ENCODE results near the gene ECE1.
A peak's percentile ranks its signal among the peaks of the same experiment; 100 is the strongest.
"Not testable (repeated sequence)": the region's sequence is repeated elsewhere in the genome, so short reads cannot be mapped to it uniquely, and the experiment has no call there.

ECE1 gene

GRCh38 chr1:21216835-21217811 is 73.1 kb downstream of the ECE1 start:
- peak; percentile 70 for DNase-seq

DNA sequence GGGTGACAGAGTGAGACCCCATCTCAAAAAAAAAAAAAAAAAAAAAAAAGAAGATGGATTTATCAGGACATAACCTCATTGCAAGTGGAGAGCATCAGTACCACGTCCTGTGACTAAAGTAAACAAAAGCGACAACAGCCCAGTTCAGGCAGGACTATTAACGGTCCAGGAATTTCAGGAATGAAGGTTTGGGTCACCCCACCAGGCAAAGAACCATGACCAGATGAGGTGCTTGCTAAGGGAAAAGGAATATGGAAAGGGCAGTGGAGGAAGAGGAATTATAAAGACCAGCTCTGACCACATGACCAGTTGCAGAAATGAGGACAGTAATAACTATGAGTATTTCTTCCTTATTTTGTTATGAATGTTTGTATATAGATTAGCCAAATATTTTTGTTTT is 78.1 kb downstream of the ECE1 start:
- no peak for DNase-seq

DNA sequence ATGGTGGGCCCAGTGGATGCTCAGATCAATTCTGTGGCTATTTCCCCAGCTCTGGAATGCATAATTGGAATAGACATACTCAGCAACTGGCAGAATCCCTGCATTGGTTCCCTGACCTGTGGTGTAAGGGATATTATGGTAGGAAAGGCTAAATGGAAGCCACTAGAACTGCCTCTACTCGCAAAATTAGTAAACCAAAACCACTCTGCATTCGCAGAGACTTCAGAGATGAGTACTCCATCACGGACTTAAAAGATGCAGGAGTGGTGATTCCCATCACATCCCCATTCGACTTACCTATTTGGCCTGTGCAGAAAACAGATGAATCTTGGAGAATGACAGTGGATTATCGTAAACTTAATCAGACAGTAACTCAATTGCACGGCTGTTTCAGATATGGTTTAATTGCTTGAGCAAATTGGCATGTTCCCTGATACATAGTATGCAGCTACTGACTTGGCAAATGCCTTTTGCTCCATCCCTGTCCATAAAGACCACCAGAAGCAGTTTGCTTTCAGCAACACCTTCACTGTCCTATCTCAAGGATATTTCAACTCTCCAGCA is 82.0 kb downstream of the ECE1 start:
- DNase-seq, result not testable (repeated sequence)

DNA sequence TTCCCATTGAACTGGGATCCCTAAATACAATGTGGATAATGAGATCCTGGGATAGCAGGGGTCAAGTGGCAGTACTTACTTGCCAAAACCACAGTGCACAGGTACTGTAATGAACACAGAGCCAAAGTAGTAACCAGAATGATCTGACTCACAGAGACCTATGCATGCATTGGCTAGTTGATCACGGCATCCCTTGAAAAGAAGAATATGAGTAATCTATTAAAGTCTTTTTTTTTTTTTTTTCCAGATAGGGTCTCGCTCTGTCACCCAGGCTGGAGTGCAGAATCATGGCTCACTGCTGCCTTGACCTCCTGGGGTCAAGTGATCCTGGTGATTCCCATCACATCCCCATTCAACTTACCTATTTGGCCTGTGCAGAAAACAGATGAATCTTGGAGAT is 84.1 kb downstream of the ECE1 start:
- DNase-seq, result no peak

DNA sequence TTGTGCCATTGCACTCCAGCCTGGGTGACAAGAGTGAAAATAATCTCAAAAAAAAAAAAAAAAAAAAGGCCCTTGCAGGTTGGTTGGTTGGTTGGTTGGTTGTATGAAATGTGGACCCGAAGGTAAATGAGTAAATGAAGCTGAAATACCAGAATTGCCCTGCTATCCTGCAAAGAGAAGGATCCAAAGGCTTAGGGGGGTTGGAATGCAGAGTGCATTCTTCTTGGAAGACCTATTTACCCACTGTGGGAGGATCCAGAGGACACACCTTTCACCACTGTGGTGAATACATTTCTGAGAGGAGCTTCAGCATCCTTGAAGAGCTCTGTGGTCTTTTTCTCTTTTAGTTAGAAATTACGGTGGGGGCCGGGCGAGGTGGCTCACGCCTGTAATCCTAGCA is 84.8 kb downstream of the ECE1 start:
- no peak for DNase-seq

- DNase-seq, result no peak
Measured at GRCh38 chr1:21201650-21202049, 88.6 kb downstream of the ECE1 start.

- not testable (repeated sequence) for DNase-seq
Measured at GRCh38 chr1:21201238-21201637, 89.0 kb downstream of the ECE1 start.

- no peak for DNase-seq
Measured at GRCh38 chr1:21200767-21201166, 89.5 kb downstream of the ECE1 start.

DNA sequence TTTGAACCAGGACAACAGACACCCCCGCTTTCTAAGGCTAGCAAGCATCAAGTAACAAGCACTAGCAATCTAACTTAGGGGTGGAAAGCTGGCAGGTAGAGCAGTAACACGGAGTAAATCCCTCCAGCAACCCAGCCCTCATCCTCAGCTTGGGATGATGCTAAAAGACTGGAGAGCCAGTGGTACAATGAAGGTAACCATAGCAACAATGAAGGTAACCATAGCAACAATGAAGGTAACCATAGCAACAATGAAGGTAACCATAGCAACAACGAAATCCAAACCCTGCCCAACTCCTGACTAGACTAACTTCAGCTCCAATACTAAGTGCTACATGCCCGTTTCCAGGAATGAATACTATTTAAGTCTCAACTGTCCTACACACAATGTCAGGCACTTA is 91.3 kb downstream of the ECE1 start:
- no peak for DNase-seq

GRCh38 chr1:21192871-21193270 is 97.4 kb downstream of the ECE1 start:
- DNase-seq, result no peak

DNA sequence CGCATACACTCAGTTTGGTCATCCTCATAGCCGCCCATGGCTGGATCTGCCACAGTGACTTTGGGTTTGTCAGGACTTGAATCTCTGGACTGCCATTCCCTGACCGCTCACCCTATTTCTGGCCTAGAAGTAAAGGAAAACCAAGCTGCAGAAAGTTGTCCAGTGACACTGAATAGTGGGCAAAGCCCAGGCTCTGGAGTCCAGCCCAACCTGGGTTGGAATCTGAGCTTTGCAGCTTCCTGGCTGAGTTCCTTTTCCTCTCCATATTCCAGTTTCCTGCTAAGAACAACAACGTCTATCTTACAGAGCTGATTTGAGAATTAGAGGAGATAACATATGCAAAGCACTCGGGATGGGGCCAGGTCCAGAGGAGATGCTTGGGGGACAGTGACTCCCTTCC is 98.0 kb downstream of the ECE1 start:
- no peak for DNase-seq

DNA sequence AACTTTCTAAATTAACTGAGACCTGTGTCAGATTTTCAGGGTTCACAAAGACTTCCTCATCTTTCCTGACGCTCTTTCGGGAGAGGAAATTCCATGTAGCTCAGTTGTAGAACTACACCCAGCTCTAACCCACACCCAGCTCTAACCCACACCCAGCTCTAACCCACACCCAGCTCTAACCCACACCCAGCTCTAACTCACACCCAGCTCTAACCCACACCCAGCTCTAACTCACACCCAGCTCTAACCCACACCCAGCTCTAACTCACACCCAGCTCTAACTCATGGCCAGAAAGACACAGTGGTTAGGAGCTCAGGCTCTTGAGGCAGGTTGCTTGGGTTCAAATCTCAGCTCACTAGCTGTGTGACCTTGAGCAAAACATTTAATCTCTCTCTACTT is 99.5 kb downstream of the ECE1 start:
- not testable (repeated sequence) for DNase-seq

- no peak for DNase-seq
Measured at GRCh38 chr1:21189906-21190500, 100.3 kb downstream of the ECE1 start.

- no peak for DNase-seq
Measured at GRCh38 chr1:21189421-21189820, 100.8 kb downstream of the ECE1 start.

GRCh38 chr1:21188235-21188634 is 102.0 kb downstream of the ECE1 start:
- DNase-seq, result no peak

- no peak for DNase-seq
Measured at GRCh38 chr1:21185221-21185731, 105.0 kb downstream of the ECE1 start.

DNA sequence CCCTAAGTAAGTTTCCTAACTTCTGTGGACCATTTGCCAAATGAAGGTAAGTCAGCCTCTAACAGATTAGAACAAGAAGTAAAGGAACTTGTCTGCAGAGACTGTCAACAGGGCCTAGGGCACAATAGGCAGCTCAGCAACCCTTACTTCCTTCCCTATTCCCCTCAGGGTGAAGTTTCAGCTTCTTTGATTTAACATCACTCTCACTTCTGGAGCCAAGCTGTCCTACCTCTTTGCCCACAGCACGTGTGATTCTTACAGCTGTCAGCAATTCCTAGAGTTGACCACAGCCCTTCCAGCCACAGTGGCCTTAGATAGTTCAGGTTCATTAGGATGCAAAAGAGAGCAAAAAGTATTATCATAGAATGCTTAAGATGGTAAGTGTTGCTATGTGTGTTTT is 106.0 kb downstream of the ECE1 start:
- DNase-seq, result no peak

GRCh38 chr1:21182181-21182731 is 108.0 kb downstream of the ECE1 start:
- no peak for DNase-seq

DNA sequence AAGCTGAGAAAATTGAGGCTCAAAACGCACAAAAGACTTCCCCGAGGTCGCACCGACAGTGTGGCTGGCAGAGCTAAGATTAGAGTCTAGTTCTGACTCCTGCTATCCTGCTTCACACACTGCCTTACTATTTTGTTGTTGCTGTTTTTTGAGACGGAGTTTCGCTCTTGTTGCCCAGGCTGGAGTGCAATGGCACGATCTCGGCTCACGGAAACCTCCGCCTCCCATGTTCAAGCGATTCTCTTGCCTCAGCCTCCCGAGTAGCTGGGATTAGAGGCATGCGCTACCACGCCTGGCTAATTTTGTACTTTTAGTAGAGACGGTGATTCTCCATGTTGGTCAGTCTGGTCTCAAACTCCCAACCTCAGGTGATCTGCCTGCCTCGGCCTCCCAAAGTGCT is 112.0 kb downstream of the ECE1 start:
- not testable (repeated sequence) for DNase-seq

GRCh38 chr1:21176586-21177555 is 113.4 kb downstream of the ECE1 start, which contains the start of gene EIF4G3:
TSS of gene EIF4G3 (minus strand) at chr1:21176897. CDS start at chr1:21002742, 174,155 bp downstream.
- peak; percentile 100 for DNase-seq

- DNase-seq, result peak; percentile 51
Measured at GRCh38 chr1:21175670-21176581, 114.3 kb downstream of the ECE1 start.

Measured in activated CD8-positive, alpha-beta memory T cell treated with anti-CD3 and anti-CD28 coated beads, Interleukin-2, amount 50 U/mL, for 4 hours (primary cell).